HG03565 (cell line): ENCODE results near the gene DLG5.
"Not testable (repeated sequence)": the region's sequence is repeated elsewhere in the genome, so short reads cannot be mapped to it uniquely, and the experiment has no call there.

Experiments used
- ATAC-seq: cut with Tn5 transposase; IDR thresholded peaks from one replicate; pipeline ENCODE4 v1.9.1; 2021; ENCODE audit warnings: mild to moderate bottlenecking, moderate library complexity; ENCODE audit not compliant: unreplicated experiment

The DLG5 gene

DNA sequence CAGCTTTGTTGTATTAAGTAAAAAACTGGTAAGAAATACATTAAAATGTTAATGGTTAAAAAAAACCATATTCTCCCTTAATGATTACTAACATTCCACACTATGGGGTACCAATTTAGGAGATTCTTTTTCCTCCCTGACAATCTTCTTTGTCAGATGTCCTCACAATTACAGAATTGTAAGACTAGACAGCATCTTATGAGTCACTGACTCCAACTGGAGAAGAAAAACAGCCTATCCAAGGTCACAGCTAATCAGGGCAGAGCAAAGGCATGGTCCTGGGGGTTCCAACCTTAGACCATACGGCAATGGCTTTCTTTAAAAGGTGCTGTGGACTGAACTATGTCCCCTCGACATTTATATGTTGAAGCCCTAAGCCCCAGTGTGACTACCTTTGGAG, 127.6 kb downstream of the DLG5 start:
- no peak for ATAC-seq

DNA sequence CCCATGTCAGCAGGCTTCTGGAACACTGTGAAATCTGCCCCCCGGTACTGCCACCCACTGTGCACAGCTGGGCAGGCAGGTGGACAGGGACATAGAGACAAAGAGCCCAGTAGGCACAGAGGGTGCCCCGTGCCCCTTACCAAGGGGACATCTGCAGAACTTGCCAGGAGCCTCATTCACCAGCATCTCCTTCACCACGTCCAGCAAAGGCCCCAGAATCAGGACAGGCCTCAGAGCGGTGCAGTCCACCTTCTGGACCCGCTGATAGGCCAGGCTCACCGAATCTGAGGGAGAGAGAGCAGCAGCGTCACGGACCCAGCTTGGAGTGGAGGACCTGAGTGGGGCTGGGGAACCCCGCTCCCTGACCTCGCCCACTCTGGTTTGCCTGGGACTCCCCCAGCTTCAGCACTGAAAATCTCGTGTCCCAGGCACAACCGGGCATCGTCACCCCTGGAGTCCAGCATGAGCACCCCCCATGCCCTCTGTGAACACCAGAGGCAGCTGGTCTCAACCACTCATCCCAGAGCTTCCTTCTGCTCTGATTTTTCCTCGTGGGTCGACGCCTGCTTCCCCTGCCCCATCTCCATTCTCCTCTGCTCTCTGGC, 130.1 kb downstream of the DLG5 start:
- no peak for ATAC-seq

DNA sequence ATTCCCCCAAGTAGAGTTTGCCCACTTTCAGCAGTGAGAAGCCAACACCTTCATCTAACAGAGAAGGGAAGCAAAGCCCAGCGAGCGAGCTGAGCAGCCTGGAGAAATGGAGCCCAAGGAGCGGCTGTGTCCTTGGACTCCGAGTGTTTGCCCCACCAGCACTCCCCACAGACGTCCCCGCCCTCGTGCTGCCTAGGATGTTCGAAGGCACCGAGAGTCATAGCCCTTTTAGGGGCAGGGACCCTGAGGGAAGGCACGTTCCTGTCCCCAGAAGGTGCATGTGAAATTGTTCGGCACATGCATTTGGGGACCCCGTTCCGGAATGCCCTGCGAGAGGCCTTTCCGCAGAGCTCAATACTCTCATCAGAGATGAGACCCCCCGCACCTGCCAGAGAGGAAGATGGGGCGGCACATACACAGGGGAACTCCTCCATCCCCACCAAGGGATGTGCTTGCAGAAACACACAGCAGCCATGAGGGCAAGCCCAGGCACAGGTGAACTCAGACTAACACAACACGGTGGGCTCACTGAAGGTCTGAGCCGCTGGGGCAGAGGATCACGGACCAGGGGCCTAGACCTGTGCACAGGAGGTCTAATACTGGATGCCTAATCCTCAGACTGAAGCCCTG, 131.0 kb downstream of the DLG5 start:
- no peak for ATAC-seq

DNA sequence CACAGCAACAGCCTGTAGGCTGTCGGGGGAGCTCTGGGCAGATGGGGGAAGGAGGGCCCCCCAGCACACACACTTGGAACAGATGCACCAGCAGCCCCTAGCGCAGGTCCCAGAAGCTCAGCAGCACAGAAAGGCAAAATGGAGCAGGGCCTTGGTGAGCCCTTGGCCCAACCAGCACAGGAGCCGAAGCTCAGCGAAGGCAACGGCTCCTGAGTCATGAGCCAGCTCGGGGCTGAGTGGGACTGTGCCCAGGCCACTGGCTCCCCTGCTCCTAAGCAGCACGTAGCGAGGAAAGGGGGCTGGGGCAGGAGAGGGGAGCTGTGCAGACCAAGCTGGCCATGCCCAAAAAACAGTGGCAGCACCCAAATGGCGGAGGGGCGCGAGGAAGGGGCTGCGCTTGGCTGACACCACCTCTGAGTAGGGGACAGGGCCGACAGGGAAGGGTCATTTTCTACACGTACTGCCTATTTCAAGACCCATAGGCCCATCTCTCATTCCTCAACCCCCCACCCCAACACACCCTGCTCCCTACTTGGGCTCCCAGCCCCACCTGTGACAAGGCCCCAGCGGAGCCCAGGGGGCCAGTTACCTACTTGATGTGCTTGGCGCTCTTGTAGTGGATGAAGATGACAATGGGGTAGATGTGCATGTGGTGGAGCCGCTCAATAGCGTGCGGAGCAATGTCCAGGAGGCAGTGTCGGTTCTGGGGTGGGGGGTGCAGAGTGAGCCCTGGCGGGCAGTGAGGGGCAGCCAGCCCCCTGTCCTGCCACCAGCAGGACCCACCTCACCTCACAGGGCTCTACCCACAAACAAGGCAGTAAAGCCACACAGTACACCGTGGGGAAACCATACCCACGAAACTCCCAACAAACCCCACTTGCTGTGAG, 132.1 kb downstream of the DLG5 start:
- ATAC-seq = no peak

DNA sequence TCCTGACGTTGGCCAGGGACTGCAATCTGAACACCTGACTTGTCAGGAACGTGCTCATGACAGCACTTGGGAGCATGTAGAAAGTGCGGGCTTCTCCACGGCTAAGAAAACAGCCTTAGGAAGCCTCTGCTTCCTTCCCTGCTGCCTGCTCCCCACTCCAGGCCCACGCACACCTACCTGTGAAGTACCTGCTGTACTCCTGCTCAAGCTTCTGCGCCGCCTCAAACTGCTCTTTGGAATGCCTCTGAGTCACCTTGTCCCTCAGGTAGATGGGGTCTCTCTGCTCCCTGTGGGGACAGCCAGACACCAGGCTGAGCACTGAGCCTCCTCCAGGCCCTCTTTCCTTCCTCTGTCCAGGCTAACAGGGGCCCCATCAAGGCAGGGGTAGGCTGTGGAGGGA, 132.7 kb downstream of the DLG5 start:
- no peak for ATAC-seq

DNA sequence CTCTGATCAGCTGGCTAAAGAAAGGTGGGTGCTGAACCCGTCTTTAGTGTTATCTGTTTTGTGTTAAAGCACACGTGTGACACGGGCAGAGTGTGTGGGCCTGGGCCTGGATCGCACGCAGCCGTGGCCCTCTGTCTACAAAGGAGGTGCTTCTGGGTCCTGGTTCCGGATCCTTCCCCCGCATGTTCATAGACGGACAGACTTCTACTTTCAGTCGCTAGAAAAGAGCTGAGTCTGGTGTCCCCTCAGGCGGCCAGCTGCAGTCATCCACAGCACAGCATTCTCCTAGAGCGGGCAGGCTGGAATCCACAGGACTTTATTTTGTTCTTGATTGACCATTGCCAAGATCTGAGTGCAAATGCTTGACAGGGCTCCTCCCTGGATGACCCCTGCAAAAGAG, 134.4 kb downstream of the DLG5 start:
- ATAC-seq = no peak

DNA sequence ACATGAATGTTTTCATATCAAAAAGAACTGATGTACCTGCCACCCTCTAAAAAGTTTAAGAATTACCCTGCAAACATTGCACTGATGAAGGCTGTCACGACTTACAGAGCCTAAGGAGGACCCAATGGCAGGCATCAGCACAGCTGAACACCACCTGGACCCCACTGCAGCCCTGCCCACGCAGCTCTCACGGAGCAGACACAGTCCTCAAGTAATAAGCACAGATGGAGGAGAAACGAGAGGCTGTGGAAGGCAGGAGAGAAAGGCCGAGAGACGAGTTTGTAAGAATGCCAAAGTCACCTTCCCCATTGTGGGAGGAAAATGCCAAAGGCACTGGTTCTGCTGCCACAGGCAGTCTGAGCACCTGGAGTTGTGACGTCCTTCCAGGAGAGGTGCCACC, 135.0 kb downstream of the DLG5 start:
- ATAC-seq = no peak

DNA sequence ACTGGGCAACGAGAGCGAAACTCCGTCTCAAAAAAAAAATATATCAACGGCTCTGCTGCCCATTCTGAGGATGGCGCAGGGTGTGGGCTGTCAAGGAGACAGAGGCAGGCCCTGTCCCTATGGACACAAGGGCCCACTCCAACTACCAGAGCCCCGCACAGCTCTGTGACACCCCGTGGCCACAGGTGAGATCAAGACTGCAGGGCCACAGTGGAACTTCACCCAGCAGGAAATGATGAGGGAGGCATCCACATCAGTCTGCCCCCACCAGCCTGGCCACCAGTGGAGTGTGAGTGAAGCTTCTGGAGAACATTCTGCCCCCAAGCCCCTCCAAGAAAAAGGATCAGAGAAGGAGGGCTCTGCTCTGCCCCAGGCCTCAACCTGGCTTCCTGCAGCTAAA, 136.7 kb downstream of the DLG5 start:
- ATAC-seq = no peak

DNA sequence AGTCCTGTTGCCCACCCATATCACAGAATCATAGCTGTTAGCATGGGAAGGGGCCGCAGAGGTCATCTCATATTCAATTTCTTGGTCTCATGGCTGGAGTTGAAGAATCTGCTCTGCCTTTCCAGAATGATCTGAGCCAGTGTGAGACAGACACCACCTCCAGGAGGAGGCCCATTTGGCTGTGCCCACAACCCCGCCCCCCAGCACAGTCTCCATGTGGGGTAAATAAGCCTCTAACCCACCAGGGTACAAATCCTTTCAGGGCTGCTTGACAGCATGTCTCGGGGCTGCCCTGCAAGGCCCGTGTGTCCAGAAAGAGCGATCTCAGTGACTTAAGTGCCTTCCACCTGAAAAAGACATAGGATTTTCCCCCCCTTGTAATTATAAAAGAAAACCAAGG, 137.5 kb downstream of the DLG5 start:
- ATAC-seq = no peak

DNA sequence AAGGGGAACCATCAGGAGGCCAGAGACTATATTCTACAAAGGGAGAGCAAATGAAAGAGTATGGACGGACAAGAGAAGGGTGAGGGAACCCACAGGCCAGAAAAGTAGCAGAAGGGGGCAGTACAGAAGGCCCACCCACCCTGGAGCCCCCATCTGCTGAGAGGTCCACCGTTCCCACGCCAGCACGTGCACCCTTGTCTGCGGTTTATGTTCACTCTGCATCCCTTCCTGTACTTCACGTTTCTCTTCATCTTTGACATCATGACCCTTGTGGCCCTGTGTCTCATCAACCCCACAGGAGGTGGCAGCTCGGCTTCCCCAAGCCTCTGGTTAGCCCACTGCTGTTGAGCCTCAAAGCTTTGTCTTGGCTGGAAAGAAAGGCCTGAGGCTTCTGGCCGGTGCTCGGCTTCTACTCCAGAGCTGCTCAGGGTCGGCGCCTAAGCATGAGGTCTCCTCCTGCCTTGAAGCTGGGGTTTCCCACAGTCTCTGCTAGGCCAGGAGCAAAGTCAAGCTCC, 138.0 kb downstream of the DLG5 start:
- ATAC-seq = no peak

DNA sequence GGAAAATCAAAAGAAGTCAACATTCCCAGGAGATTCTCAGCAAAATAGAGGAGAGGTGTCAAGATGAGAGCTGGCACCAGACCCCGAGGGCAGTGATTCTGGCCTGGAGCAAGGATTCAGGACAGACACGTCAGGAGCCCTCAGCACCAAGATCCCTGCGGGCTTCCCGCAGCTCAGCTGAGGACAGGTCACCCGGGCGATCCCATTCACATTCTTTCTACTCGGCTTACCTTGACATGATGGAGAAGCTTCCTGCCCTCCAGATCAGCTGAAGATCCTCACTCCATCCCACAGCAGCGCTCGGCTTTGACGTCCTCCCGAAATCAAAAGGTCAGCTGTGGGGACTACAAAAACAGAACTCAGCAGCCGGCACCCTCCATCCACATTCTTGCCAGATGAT, 139.1 kb downstream of the DLG5 start:
- ATAC-seq = no peak

DNA sequence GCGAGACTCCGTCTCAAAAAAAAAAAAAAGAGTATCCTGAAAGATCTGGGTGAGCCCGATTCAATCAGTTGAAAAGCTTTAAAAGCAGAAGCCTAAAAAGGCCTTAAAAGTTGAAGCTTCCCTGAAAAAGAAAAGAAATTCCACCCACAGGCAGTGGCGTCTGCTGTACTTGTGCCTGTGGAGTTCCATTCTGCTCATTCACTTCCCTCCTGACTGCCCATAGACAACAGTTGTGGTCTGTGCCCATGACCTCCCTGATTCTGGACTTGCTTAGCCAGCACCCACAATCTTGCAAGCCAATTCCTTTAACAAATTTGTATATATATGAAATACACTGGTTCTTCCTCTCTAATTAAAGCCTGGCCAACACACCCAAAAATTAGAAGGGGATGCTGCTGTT, 141.7 kb downstream of the DLG5 start:
- no peak for ATAC-seq

DNA sequence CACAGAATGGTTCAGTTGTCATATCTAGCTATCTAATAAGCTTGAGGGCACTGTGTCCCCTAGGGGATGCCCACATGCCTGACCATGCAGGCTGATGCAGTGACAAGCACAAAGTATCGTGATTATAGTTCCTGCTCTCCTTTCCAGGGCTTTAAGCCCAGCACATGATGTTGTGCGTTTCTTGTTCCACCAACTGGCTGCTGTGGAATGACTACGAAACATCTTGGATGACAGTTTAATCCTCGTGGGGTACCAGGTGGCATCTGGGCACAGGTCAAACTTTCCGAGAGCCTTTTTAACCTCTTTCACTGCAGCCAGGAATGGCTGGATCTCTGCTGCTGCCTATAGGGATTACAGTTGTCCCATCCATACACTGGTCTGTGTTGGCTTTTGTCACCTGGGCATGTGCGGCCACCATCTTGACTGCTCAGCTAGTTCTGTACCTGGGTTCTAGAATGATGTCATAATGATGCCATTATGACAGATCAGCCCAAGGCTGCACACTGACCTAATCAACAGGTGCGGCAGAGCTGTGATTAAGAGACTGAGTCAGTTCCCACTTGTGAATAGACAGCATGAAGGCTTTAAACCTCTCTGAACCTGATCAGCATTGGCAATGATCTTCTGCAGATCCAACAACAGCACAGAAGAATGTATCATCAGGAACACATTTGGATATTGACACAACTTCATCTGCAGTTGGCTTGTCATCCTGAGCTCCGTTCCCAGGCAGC, 144.1 kb downstream of the DLG5 start:
- ATAC-seq = no peak

DNA sequence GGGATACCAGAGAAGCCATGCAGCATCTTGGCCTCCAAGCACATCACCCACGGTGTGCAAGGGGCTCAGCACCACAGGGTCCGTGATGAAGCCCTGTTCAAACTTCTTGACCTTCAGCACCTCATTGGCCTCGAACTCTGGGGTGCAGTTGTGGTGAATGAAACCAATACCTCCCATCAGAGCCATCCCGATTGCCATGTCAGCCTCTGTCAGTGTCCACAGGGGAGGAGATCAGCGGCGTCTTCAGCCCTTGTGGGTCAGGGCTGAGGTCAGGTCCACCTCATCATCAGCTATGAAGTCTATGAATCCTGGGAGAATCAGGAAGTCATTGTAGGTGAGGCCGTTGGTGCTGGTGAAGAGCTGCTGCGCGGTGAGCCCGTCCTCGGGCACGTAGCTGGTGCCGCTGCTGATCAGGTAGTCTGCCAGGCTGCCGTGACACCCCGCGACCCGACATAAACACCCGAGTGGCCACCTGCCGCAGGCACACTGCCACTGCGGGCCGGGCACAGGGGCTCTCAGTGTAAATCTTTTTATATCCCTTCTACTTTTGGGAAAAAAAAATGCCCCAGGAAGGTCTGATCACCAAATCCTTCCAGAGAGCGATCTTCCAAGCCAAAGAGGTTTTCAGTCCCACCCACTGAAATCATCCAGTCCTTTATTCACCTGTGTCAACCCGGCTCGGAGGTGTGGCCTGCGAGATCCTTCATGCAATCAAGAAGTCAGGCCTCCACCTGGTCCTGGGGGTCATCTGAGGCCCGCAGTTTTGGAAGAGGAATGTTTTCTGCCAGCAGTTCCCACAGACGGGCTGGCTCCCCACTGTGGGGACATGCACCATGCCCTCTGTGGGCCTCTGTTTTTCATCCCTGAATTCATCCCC, 144.9 kb downstream of the DLG5 start:
- no peak for ATAC-seq

DNA sequence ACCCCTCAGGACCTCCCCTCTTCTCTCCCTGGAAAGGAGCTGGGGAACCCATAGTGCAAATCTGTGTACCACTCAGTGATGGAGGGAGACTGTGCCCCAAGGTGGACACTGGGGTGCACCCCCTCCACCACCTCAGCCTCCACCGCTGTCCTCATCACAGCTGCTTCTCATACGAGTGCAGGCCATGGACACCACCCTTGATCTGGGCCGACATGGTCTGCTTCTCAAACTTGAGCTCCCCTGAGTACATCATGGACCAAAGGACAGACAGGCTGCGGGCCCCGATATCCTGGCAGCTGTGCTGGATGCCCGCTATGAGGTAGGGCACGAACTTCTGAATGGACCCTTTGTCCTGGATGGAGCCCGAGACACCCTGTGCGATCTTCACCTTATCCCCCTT, 146.4 kb downstream of the DLG5 start:
- ATAC-seq = no peak

DNA sequence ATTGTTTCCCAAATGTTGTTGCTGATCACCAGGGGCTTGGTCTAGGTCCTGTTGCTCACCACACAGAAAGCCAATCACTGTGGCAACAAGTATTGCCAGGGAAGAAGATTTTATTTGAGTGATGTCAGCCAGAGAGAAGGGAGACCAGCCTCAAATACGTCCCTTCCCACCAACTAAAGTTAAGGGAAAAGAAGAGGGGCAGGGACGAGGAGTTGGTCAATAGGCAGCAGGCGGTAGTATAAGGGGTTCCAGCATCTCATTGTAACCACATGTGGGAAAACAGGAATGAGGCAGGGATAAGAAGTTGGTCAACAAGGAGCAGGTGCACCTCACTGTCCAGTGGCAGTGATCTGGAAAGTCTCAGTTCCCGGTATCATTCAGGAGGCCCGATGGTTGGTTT, 150.1 kb downstream of the DLG5 start:
- no peak for ATAC-seq

DNA sequence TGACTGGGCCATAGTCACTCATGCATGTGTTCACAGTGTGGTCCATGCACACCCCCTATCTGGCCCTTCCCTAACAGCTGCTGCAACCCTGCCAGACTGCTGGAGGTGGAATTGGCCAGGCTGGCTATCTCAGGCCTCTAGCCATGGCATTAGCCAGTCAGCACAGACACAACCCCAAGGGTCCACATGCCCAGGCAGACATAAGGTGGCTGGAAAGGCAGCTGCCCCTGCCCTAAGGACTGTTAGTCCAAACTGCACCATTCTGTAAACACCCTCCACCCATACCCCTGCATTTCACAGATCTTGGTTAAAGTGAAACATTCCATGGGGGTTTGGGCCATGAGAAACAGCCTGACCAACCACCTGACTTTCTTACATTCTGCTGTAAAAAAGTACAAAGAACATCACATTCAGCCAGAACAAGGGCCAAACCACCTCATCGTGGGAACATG, 151.6 kb downstream of the DLG5 start:
- no peak for ATAC-seq

DNA sequence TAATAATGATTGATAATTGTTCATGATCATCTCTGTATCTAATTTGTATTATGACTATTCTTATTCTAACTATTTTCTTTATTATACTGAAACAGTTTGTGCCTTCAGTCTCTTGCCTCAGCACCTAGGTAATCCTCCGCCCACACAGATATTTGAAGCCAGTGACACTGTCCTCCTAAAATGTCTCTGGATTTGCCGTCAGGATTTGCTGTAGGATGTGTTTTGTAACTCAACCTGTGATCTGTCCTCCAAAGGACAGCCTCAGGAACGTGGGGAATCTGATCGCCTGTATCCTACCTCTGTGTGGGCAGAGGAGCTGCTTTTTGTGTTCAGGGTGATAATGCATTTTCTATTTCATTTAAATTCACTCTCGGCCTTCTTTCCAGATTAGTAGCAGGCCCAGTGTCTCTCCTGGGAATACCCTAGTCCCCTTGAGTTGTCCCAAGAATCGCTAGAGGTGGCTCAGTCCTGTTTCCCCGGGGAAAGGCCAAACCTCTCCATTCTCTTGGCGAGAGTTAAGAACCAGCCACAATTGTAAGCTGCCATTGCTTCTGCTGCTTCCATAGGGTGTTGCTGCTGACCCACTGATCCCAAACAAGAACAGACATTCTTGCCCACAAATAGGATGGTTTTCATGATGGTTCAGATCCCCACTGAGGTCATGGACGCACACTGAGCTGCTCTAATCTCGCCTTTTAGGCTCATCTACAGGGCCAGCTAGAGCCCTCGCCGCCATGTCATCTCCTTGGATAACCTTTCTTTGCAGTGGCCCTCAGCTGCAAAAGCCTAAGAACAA, 152.7 kb downstream of the DLG5 start:
- ATAC-seq = no peak

DNA sequence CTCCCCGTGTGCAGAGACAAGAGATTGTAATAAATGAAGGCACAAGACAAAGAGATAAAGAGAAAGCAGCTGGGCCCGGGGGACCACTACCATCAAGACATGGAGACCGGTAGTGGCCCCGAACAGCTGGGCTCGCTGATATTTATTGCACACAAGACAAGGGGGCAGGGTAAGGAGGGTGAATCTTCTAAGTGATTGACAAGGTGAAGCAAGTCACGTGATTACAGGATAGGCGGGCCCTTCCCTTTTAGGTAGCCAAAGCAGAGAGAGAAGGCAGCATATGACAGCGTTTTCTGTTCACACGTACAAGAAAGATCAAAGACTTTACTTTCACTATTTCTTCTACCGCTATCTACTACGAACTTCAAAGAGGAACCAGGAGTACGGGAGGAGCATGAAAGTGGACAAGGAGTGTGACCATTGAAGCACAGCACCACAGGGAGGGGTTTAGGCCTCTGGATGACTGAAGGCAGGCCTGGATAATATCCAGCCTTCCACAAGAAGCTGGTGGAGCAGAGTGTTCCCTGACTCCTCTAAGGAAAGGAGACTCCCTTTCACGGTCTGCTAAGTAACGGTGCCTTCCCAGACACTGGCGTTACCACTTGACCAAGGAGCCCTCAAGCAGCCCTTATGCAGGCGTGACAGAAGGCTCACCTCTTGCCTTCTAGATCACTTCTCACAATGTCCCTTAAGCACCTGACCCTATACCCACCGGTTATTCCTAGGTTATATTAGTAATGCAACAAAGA, 153.5 kb downstream of the DLG5 start:
- not testable (repeated sequence) for ATAC-seq
